ENCODE results near the gene STXBP6.

Gene STXBP6

DNA sequence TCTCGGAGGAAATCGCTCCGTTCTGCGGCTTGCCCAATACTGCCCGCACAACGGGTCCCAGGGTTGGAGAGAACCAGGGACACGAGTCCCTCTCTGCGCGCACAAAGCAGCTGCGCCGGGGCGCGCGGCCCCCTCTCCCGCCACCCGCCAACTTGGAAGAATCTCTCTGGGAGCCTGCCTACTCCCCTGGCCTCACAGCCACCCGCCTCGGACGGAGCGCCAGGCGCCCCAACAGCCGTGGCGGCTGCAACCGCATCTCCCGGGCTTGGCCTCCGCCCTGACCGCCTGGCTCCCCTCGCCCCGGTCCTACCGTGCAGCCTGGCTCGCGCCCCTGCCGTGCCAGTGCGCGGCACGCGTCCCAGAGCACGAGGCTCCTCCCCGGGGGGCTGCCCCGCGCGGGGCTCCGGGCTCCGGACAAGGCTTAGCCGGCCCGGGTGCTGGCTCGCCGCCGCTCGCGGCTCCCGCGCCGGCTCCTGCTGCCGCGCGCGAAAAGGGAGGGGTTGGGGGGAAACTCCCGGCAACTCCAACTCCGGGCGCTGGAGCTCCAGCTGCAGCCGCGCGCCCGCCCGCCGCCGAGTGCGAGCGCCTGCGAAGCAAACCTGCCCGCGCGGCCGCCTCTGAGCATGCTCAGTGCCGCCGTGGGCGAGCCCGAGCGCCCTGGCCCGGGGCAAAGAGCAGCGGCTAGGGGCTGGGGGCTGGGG lies at the start of gene STXBP6:
Gene STXBP6, minus strand, starts transcription at position 580 of the 701 bp plus-strand sequence. CDS start 75,329 bp downstream, outside the sequence.
- DNase-seq, result peak; percentile 37 to 39

DNA sequence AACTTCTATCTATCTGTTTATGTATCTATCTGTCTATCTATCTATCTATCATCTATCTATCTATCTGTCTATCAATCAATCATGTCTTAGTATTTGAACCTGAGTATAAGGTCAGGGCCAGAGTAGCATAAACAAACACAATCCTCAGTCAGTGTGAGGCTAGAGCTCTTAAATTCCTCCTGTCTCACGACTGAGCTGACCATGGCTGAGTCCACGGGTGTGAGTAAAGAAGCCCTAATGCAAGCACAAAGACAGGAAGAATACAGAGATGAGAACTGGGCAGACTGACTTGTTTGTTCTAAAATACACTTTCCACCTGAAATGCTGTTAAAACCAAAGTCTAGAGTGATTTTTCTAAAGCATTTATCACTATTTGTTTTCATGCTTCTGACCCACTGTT lies 47.2 kb upstream of the STXBP6 start:
- DNase-seq, result no peak

DNA sequence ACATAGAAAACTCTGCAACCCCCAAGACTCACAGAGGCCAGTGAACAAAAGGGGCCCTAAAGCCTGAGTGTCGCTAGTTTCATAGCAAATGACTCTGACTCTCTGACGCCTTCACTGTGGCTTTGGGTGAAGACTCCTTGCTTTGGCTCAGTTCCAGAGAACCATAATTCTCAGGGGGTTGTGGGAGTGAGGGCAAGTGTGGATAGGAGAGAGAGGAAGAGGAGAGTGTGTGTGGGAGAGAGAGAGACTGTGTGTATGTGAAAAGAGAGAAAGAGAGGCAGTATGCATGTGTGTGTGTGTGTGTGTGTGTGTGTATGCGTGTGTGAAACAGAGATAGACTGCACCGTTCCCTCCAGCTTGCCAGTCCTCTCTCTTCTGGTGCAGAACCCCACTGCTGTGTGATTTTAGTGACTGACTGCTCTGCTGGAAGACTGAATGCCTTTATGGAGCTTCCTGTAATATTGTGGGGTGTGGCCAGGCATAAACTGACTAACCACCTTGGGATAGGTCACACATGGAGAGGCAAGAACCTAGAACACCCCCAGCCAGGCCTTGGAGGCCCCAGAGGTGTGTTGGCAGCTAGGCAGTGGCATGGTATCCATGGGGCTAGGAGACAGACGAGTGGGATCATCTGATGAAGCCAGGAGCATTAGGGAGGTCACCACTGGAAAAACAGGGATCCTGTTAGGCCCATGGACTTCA lies 45.9 kb upstream of the STXBP6 start:
- DNase-seq, result no peak

DNA sequence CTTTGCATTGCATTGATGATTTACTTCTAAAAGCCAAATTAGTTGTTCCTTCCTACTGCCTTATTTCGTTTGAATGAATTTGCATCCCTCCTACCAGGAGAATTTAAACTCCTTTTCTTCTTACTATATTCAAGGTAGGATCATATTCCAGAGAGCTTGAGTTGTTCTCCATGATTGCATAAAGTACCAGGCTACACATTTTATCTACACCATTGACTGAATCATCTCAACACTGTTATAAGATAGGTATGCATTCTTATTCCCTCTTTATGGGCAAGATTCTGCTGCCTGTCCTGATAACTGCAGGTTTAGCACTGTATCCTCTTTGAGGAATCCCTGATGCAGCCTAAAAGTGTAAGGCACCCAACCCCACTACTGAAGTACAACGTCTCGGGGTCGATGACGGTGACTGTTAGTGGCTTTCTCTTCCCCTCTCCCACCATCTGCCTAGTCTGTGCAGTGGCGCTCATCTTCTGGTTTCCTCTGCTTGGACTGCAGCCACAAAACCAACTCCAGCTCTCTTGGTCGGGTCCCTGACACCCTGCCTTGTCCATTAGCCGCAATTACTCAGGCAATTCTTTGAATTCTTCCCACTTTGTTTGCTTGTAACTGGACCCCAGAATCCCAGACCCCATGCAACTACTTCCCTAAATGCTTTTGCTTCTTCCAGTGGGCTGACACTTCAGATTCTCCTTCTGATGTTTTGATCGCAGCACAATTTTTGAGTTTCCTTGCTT lies 44.4 kb upstream of the STXBP6 start:
- DNase-seq, result no peak

DNA sequence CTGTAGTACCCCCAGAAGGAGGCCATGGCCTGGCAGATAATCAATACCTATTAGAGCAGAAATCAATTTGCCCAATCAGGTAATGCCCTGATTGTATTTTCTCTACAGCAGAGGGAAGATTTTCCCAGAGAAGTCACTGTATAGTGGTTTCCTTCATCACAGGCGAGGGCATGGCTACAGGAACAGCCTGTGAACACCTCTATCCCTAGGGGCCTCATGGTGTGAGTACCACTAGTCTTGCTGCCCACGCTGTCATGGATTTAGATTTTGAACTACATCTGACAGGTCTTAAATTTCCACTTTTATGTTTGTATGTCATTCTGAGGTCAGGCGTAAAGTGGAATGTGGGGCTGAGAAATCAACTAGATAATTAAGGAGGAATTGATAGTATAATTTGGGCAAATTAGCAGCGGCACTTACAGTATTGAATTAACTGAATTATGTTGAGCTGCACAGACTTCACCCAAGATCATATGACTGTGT lies 42.4 kb upstream of the STXBP6 start:
- DNase-seq, result no peak

DNA sequence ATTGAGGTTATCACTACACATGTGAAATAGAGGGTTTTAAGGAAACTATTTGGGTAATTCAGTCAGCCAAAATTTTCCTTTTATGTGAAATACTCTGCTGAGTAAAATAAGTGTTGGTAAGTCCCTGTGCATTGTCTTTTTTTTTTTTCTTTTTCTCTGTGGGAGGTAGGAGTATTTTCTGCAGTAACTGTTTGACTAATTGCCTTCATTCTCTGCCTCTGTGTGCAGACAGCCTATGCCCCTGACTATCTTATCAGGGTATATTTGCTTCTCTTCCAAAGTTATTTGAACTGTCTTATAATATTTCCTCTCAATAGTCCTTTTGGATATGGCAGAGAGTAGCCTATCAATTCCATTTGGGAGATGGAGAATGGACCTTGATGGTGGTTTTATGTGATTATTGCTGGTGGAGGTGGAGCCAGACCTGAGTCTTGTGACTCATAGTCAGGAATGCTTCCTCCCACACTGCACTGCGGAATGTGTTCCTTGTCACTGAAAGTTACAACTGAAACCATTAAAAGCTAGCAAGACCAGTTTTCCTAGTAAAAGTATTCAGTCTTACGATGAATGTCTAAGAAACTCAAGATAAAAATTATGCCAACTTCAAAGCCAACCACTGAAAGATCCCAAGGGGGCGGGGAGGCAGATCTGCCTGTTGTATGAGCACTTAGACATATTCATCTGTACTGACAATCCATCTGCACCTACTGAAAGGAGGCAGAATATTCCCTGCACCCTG lies 40.9 kb upstream of the STXBP6 start:
- DNase-seq, result peak in 1 of 2 donors; percentile 31

DNA sequence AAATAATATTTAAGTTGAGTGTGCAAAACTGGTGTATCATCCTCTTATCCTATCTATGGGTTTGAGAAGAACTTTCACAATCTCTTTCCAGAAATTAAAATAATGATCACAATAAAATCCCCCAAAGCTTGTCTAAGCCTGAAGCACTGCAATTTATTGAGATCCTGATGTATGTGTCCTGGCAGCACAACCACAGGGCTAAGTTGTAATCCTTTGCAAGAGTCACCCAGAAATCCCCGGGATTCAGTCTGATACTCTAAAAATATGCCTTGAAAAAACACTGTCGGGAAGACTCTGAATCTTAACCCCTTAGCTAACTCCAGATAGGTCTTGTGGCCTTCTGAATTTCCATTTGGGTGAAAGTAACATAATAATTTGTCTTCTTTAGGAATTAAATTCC lies 40.3 kb upstream of the STXBP6 start:
- no peak for DNase-seq

DNA sequence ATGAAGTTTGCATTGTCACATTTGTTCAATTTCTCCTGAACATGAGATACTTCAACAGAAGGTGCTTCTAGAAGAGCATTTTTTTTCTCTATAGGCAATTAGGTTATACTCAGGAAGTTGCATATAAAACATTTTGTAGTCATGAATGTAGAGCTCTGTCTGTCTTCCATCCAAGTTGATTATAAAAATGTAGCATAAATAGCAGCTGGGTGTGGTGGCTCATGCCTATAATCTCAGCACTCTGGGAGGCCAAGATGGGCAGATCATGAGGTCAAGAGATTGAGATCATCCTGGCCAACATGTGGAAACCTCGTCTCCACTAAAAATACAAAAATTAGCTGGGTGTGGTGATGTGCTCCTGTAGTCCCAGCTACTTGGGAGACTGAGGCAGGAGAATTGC lies 39.5 kb upstream of the STXBP6 start:
- no peak for DNase-seq

DNA sequence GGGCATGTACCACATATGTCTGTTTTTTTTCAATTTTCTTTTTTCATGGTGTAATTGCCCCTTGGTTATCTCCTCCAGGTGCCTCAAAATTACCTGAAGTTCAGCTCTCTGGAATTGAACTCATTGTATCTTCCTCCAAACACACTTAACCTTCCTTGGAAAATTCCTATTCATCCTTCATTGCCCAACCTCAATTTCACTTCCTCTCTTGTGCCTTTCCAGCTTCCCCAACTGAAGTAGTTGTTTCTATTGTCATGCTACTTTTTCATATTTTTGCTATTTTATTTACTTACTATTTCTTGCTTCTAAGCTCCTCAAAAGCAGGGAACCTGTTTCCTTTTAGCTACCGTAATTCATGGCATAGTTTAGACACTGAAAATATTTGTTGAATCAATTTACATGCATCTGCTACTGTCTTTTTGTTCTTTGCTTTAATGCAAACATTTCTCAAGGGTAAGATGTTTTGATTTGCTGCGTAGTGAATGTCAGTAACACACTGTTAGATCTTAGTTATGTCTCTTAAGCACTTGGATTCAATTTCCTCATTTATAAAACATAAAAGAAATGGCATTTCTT lies 37.0 kb upstream of the STXBP6 start:
- peak; percentile 39 to 58 for DNase-seq

DNA sequence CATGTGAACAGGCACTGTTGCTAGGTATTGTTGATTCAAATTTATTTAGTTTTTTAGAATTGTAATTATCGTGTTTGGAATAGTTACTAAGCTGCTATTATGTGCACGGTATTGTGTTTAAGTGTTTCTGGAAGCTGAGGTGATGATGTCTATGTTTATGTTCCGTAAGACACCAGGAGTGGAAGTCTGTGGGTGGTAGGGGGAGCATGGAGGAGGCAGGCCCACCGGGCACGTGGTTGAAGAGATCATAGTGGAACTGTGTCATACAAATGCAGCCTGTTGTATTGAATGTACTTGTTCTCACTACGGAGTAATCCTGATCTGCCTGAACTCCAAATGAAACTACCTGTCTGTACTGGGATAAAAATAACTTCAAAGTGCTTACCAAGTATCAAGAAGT lies 36.1 kb upstream of the STXBP6 start:
- DNase-seq, result no peak

DNA sequence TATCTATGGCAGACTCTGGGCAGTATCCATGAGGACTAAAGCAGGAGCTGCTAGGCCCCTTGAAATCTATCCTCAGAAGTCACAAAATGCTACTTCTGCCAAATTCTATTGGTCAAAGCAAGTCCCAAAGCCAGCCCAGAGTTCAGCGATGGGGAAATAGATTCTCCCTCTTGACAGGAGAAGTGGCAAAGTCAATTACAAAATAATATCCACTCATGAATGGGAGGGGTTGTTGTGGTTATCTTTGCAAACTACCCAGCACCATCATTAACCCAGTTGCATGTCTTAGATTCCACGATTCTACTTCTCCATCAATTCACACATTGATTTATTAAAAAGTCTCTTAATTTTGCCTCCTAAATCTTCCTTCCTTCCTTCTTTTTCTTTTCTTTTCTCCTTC lies 30.7 kb upstream of the STXBP6 start:
- peak; percentile 22 to 56 for DNase-seq

DNA sequence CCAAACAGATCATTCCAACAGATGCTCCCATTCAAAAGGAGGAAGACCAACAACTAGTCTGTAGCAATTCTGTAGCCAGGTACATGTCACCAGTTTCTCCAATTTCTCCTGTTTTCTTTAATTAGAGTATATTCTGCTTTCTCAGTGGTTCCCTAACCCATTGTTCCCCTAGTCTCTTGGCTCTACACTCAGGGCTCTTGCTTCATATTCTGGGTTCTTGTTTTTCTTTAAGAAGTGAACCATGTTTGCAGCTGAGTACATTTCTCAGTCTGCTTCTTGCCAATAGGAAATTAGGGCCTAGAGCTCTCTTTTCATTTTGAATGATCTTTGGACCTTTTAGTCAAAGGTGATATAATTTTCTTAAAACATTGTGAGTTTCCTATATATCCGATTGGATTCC lies 29.4 kb upstream of the STXBP6 start:
- peak; percentile 22 to 42 for DNase-seq

DNA sequence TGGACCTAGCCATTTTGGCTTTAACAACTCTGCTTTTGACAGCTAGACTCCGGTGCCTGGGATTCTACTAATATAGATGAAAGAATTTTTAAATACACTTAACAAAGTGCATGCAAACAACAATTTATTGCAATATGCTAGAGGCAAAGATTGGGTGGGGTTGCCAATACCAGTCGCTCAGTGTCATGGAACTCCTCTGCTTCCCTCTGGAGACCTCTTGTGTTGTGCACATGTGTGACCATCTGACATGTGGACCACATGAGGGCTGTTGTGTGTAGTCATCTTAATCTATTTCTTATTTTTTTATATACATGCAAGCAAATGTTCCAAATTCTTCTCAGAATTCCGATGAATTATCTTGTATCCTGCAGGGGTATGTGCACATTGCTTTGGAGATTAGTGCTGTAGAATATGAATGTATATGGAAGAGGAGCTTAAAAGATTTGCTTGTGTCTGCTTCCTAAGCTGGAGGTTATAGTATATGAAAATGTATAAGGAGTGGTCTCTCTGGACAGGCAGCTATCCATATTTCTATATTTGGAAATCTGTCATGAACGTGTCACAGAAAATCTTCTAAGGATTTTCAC lies 24.2 kb upstream of the STXBP6 start:
- DNase-seq, result no peak

DNA sequence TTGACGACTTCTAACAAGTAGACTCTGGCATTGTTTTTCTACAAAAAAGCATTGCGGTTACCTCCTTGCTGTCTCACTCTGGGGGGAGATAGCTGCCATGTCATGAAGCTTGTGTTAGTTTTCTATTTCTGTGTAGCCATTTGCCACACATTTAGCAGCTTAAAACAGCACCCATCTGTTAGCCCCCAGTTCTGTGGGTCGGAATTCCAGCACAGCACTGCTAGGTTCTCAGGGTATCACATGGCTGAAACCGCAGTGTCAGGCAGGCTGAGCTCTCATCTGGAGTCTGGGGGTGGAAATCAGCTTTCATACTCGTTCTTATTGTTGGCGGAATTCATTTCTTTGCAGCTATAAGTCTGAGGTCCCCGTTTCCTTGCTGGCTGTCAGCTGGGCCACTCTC lies 19.9 kb upstream of the STXBP6 start:
- no peak for DNase-seq

DNA sequence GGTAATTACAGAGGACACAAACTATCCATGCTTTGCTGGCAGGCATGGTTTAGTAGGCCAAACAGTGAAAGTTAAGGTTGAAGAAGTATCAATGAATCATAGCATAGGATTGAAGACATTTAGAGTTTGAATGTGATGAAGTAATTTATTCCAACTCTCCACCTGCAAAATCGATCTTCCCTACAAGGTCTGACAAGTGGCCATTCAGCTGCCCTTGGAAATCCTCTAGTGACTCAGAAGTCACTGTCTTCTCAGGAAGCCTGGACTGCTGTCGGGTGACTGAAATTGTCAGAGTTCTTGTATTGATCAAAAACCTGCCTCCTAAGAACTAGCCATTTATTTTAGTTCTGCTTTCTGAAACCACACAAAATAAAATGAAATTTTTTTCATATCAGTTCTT lies 17.7 kb upstream of the STXBP6 start:
- no peak for DNase-seq

DNA sequence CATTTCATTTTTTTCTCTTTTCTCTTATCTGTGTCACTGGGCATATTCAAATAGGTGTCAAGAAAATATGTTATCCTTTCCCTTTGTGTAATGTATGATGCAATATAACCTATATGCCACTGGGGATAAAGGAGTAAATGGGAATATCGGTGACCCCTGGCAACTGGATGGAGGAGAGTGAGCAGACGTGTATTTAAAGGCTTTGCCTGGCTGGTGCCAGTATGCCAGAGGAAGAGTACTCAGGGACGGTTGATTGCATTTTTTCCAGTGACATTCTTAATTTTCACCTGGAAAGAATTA lies 12.0 kb upstream of the STXBP6 start:
- no peak for DNase-seq

DNA sequence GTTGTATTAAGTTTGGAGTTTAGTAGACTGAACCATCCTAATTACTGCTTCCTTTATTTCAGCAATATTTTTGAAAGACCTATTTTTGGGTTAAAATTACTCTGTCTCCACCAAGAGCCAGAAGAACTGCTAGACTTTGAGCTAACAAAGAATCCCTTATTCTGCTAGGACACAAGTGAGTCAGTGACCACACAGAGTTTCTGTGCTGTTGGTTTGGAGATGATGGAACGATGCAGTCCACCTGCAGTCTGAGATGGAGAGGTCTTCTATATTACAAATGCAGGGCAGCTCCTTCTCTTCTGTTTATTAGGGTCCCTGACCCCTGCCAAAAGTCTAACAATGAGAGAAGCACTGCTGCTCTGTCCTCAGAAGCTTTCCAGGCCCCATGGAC lies 6.7 kb upstream of the STXBP6 start:
- no peak for DNase-seq

DNA sequence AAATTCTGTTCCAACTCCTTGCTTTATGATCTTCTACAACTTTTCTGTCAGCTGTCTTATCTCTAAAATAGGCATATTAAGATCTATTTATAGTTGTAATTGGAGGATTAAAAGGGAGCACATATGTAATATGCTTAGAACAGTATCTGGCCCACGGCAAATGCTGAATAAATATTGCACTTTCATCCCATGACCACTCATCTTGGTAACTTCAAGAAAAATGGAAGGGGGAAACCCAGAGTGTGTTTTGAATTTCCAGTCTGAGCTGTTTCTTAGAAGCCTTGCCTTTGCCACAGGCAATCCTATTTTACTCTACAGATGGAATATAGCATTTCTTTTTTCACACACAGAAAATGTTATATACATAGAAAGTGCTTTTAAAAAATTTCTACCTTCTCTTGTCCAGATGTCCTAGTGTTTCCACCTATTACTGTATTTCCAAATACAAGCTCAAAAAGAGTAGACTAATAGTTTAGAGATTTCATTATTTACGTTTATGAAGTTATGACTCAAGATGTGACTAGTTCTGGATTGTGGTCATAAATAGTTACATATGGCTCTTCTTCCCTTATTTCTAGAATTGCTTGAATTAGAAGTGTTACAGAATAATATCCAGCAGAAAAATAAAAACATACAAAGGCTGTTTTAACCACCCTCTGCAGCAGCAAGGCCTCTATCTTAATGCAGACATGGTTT lies 6.2 kb upstream of the STXBP6 start:
- peak in 1 of 2 donors; percentile 7 for DNase-seq

DNA sequence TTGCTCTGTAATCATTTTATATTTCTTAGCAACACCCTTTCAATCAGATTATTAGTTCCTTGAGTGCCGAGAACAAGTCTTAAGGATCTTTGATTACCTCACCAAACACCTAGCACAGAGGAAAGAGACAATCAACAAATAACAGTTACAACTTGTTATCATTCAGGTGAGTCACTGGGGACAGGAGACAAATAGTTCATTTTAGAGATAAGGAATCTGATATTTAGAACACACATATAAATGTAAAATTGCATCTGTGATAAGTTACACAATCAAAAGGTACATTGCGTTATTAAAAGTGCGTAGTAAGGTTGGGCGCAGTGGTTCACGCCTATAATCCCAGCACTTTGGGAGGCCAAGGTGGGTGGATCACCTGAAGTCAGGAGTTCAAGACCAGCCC lies 5.1 kb upstream of the STXBP6 start:
- DNase-seq, result no peak

DNA sequence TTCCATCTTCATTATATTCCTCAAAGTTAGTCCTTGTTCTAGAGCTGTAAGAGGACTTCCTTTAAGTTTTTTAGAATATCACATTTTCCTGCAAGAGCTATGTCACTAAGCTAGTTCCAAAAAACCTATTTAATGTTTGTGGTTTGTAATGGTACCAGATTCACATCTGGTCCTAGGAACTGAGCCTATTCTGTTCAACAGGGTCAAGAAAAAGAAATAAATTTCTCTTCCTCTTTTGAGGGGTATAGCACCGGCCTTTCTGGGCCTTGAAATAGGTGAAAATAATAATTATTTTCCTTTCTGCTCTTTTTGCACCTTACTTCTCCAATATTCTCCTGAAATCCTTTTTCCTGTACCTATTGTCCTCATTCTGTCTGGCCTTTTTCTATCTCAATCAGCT lies 3.6 kb upstream of the STXBP6 start:
- no peak for DNase-seq

DNA sequence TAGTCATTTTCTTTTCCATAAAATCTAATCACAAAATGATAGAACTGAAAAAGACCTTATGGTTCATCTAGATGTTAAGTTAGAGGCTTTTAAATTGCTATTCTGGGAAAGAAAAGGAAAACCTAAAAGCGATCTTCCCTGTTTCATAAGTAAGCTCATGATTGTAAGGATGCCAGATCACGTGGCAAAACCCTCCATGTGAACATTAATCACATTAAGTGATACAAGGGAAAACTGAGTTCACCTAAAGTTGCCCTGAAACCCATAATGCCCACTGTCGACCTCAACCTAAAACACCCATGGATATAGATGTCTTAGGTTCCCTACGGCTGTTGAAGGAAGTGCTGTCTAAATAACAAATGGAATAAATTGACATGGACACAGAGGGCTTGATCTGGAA lies 3.0 kb upstream of the STXBP6 start:
- DNase-seq, result no peak

DNA sequence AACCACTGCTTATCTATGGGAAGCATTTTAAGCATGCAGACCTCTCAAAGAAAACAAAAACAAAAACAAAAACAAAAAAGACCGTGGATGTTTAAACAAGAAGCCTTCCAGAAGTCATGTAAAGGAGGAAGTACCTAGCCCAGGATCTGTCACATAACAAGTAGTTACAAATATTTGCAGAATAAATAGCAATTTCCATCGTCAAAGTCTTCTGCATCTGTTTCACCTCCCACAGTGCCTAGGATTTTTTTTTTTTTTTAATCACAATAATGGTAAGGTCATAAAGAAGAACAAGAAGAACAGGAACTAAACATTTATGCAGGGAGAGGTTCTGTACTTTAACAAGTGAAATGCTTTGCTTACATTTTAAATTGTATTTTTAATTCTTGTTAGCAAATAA lies 2.4 kb upstream of the STXBP6 start:
- no peak for DNase-seq

All from inflammatory macrophage treated with lipopolysaccharide for 1 hour (primary cell).